OCI-LY7 (cell line): ENCODE data around the gene PROSER2. TPM values are rescaled to one million over a fixed set of nuclear protein-coding genes. Genes with fewer than 3 reads are reported as not detected.

Experiments
- BruUV-seq: library from RNA; stranded (reverse); fragments of 400-500 nt; replicated peaks from 2 replicates; lab custom pipeline; 2021; lab: Mats Ljungman, UMichigan
- CTCF ChIA-PET: fragments of 300-600 bp; sonication (Branson Sonifier 250); formaldehyde crosslinking; loops from one replicate; lab custom pipeline; 2022; ENCODE audit warnings: antibody characterized with exemption; ENCODE audit not compliant: unreplicated experiment; lab: Charles Lee
- POLR2A ChIA-PET: fragments of 300-600 bp; sonication (Branson Sonifier 250); formaldehyde crosslinking; loops from one replicate; lab custom pipeline; 2022; ENCODE audit warnings: antibody characterized with exemption; lab: Charles Lee
- DNase-seq: peaks from one replicate; pipeline ENCODE4 v3.0.0-alpha.2; 2015; ENCODE audit warnings: low spot score
- H2AFZ ChIP-seq: fragments of 200-600 bp; sonication (generic), shearing (Covaris generic); 2 replicates; pipeline ENCODE4 v1.6.1; 2014; ENCODE audit warnings: mild to moderate bottlenecking, antibody characterized with exemption, low read length, moderate library complexity
- H3K27ac ChIP-seq: fragments of 200-600 bp; sonication (generic); 2 replicates; pipeline ENCODE4 v1.5.1; 2014; ENCODE audit warnings: mixed run types, low read depth, mild to moderate bottlenecking, moderate library complexity, low read length, inconsistent platforms; ENCODE audit not compliant: poor library complexity, severe bottlenecking
- H3K36me3 ChIP-seq: fragments of 200-600 bp; sonication (generic); 2 replicates; pipeline ENCODE4 v1.6.1; 2014; ENCODE audit warnings: mild to moderate bottlenecking, antibody characterized with exemption, low read length, moderate library complexity, mixed read lengths; ENCODE audit not compliant: insufficient read depth
- H3K4me1 ChIP-seq: fragments of 200-600 bp; sonication (generic); 2 replicates; pipeline ENCODE4 v1.5.1; 2014; ENCODE audit warnings: mild to moderate bottlenecking, low read length; ENCODE audit not compliant: insufficient read depth, poor library complexity, severe bottlenecking
- H3K4me2 ChIP-seq: fragments of 200-600 bp; sonication (generic); 2 replicates; pipeline ENCODE4 v1.6.1; 2014; ENCODE audit warnings: mild to moderate bottlenecking, low read length
- H3K4me3 ChIP-seq: fragments of 200-600 bp; sonication (generic); 2 replicates; pipeline ENCODE4 v1.5.1; 2014; ENCODE audit warnings: mild to moderate bottlenecking, low read depth, low read length; ENCODE audit not compliant: poor library complexity, severe bottlenecking
- H3K79me2 ChIP-seq: fragments of 200-600 bp; sonication (generic); 2 replicates; pipeline ENCODE4 v1.6.1; 2016; ENCODE audit warnings: low read depth, mild to moderate bottlenecking, low read length, moderate library complexity, mixed read lengths; ENCODE audit not compliant: insufficient read depth
- H3K9me2 ChIP-seq: fragments of 200-600 bp; sonication (generic); 2 replicates; pipeline ENCODE4 v1.6.1; 2016; ENCODE audit warnings: mild to moderate bottlenecking, low read length, mixed read lengths; ENCODE audit not compliant: insufficient read depth
- H3K9me3 ChIP-seq: fragments of 200-600 bp; sonication (generic); 2 replicates; pipeline ENCODE4 v1.6.1; 2014; ENCODE audit warnings: mild to moderate bottlenecking, mixed run types, low read length, mixed read lengths
- H4K20me1 ChIP-seq: fragments of 200-600 bp; sonication (generic); 2 replicates; pipeline ENCODE4 v1.6.1; 2014; ENCODE audit warnings: mild to moderate bottlenecking, antibody characterized with exemption, low read length, moderate library complexity, mixed read lengths; ENCODE audit not compliant: insufficient read depth
- CTCF ChIP-seq: fragments of 200-600 bp; sonication (generic); conservative IDR thresholded peaks from 2 replicates; pipeline ENCODE4 v1.5.1; 2014; ENCODE audit warnings: mild to moderate bottlenecking, antibody characterized with exemption, low read length, moderate library complexity, mixed read lengths
- EZH2phosphoT487 ChIP-seq: fragments of 200-600 bp; sonication (generic); IDR thresholded peaks from 2 replicates; pipeline ENCODE4 v1.6.1; 2018; ENCODE audit warnings: low read depth, borderline replicate concordance, mild to moderate bottlenecking, mixed run types, antibody characterized with exemption, low read length, moderate library complexity, mixed read lengths
- intact Hi-C: fragments of 100-400 bp; cut with micrococcal nuclease; formaldehyde crosslinking; loops from one replicate; pipeline ENCODE4 v1.10.0; 2022; ENCODE audit not compliant: unreplicated experiment
- total RNA-seq, 2 experiments: library from RNA; depleted of rRNA in 1 of 2; stranded (reverse); fragments of >200 nt in 1 of 2; shearing (Covaris generic) in 1 of 2; gene quantifications; 2 replicates each; pipeline ENCODE4 v1.2.3, GENCODE V29; 2014 to 2022

Gene PROSER2
- total RNA-seq, 2 experiments from 2014 or later, result not detected

- no peaks in the 10 kb centered on the region for H3K36me3 ChIP-seq
- no TSS peak for BruUV-seq
- ChIA-PET CTCF (interaction anchor here (0.6 kb wide), 1 partner anchor 106 kb away, joined by 3 read pairs; no protein-coding TSS in a partner anchor), POLR2A (no interaction called here)
- H2AFZ ChIP-seq, result 0 out of 2 replicates have a peak overlapping the region, but pooled peaks have one; percentile 2
- no peak overlapping the region for H3K4me3 ChIP-seq
- H3K9me2 ChIP-seq, result no peaks in the 10 kb centered on the region
- H3K9me3 ChIP-seq, result no peaks in the 10 kb centered on the region
- intact Hi-C loops, result no loop called here
- no peak for DNase-seq
- H3K4me2 ChIP-seq, result no peak overlapping the region
- no peak for TF ChIP-seq EZH2phosphoT487
- TF ChIP-seq CTCF, result no peak
- no peaks in the 10 kb centered on the region for H3K79me2 ChIP-seq
- H4K20me1 ChIP-seq, result no peaks in the 10 kb centered on the region
- no peaks in the 10 kb centered on the region for H3K4me1 ChIP-seq
- no peak overlapping the region for H3K27ac ChIP-seq
Measured at GRCh38 chr10:11837372-11838161, 14.4 kb downstream of the PROSER2 start.

- Histone ChIP-seq H2AFZ (0 out of 2 replicates have a peak overlapping the region, but pooled peaks have one; percentile 2), H3K36me3 (no peaks in the 10 kb centered on the region), H3K4me2 (no peak overlapping the region), H3K9me2 (no peaks in the 10 kb centered on the region), H3K4me1 (no peaks in the 10 kb centered on the region), H3K27ac (no peak overlapping the region), H3K79me2 (no peaks in the 10 kb centered on the region), H3K9me3 (no peaks in the 10 kb centered on the region), H3K4me3 (no peak overlapping the region), H4K20me1 (no peaks in the 10 kb centered on the region)
- BruUV-seq, result no TSS peak
- intact Hi-C loops, result no loop called here
- POLR2A ChIA-PET, result no interaction called here
- CTCF ChIA-PET, result no interaction called here
- DNase-seq, result no peak
- TF ChIP-seq CTCF, result no peak
Measured at GRCh38 chr10:11838298-11838852, 15.2 kb downstream of the PROSER2 start.

GRCh38 chr10:11841375-11841774, 18.2 kb downstream of the PROSER2 start:
- no peak overlapping the region for H3K4me3 ChIP-seq
- POLR2A ChIA-PET, result interaction anchor here (0.7 kb wide), 1 partner anchor 84 kb away, joined by 3 read pairs; no protein-coding TSS in a partner anchor
- no peaks in the 10 kb centered on the region for H3K36me3 ChIP-seq
- no peaks in the 10 kb centered on the region for H3K9me3 ChIP-seq
- no peaks in the 10 kb centered on the region for H3K4me1 ChIP-seq
- no peak overlapping the region for H3K4me2 ChIP-seq
- DNase-seq, result no peak
- no peak overlapping the region for H2AFZ ChIP-seq
- no peaks in the 10 kb centered on the region for H4K20me1 ChIP-seq
- BruUV-seq, result no TSS peak
- TF ChIP-seq EZH2phosphoT487 (no peak), CTCF (no peak)
- no peak overlapping the region for H3K27ac ChIP-seq
- CTCF ChIA-PET, result no interaction called here
- no peaks in the 10 kb centered on the region for H3K79me2 ChIP-seq
- no peaks in the 10 kb centered on the region for H3K9me2 ChIP-seq
- intact Hi-C loops, result no loop called here
